MCF 10A (cell line): Measurements from ENCODE around the gene ZNF683. TPM values are rescaled to one million over a fixed set of nuclear protein-coding genes. Genes with fewer than 3 reads are reported as not detected.

Experiments
- BruUV-seq: library from RNA; stranded (reverse); fragments of 400-500 nt; replicated peaks from 2 replicates; lab custom pipeline; 2021; lab: Mats Ljungman, UMichigan
- CTCF ChIA-PET: fragments of 300-600 bp; sonication (Branson Sonifier 250); formaldehyde crosslinking; extraction: SDS; loops from one replicate; lab custom pipeline; 2021; ENCODE audit warnings: antibody characterized with exemption, inconsistent platforms; lab: Yijun Ruan, JAX
- POLR2A ChIA-PET: fragments of 300-600, 350-650 bp; sonication (Branson Sonifier 250); formaldehyde crosslinking; extraction: SDS; loops from one replicate; lab custom pipeline; 2020; ENCODE audit warnings: antibody characterized with exemption, inconsistent platforms; lab: Yijun Ruan, JAX
- DNase-seq: peaks from one replicate; pipeline ENCODE4 v3.0.0-alpha.2; 2018; ENCODE audit not compliant: unreplicated experiment
- H3K27ac Mint-ChIP-seq: one replicate; pipeline ENCODE4 v1.8.0; 2022; ENCODE audit warnings: mild to moderate bottlenecking, low read depth, mixed read lengths; ENCODE audit not compliant: unreplicated experiment
- H3K27me3 Mint-ChIP-seq: one replicate; pipeline ENCODE4 v1.8.0; 2022; ENCODE audit warnings: mixed read lengths; ENCODE audit not compliant: insufficient read depth, unreplicated experiment
- H3K36me3 Mint-ChIP-seq: one replicate; pipeline ENCODE4 v1.8.0; 2022; ENCODE audit warnings: mild to moderate bottlenecking, moderate library complexity, mixed read lengths; ENCODE audit not compliant: insufficient read depth, unreplicated experiment
- H3K4me1 Mint-ChIP-seq: one replicate; pipeline ENCODE4 v1.8.0; 2022; ENCODE audit warnings: mixed read lengths; ENCODE audit not compliant: insufficient read depth, unreplicated experiment
- H3K4me3 Mint-ChIP-seq: one replicate; pipeline ENCODE4 v1.8.0; 2022; ENCODE audit warnings: mild to moderate bottlenecking, moderate library complexity, mixed read lengths; ENCODE audit not compliant: unreplicated experiment
- H3K9me3 Mint-ChIP-seq: one replicate; pipeline ENCODE4 v1.8.0; 2022; ENCODE audit warnings: mixed read lengths; ENCODE audit not compliant: unreplicated experiment
- CTCF ChIP-seq: fragments of 200-600 bp; IDR thresholded peaks from one replicate; pipeline ENCODE4 v1.8.0; 2022; ENCODE audit warnings: antibody characterized with exemption, mild to moderate bottlenecking; ENCODE audit not compliant: unreplicated experiment
- intact Hi-C: fragments of 100-400 bp; cut with micrococcal nuclease; formaldehyde crosslinking; loops from 2 replicates; pipeline ENCODE4 v1.14.1; 2022
- total RNA-seq: library from RNA; stranded (reverse); gene quantifications from 2 replicates; pipeline ENCODE4 v1.2.3, GENCODE V29; 2022

Gene ZNF683
- total RNA-seq, 1 experiment from 2014 or later: not detected

- intact Hi-C loops: no loop called here
- no TSS peak for BruUV-seq
- Mint-ChIP-seq H3K4me1 (peaks cover 7% of the 10 kb centered on the region), H3K9me3 (no peaks in the 10 kb centered on the region), H3K4me3 (no peak overlapping the region), H3K36me3 (no peaks in the 10 kb centered on the region), H3K27ac (no peak overlapping the region), H3K27me3 (no peaks in the 10 kb centered on the region)
- CTCF ChIA-PET: no interaction called here
- POLR2A ChIA-PET: no interaction called here
- DNase-seq: no peak
- no peak for TF ChIP-seq CTCF
Measured at GRCh38 chr1:26384076-26384475, 11.5 kb upstream of the ZNF683 start.

- intact Hi-C loops: loop anchor here (1.0 kb wide), 2 partner anchors 8 to 43 kb away; no protein-coding TSS in a partner anchor
- DNase-seq: no peak
- H3K27ac Mint-ChIP-seq: no peak overlapping the region
- H3K4me3 Mint-ChIP-seq: peak overlapping the region; percentile 32
- H3K4me1 Mint-ChIP-seq: peaks cover 15% of the 10 kb centered on the region
- TF ChIP-seq CTCF: no peak
- no peaks in the 10 kb centered on the region for H3K27me3 Mint-ChIP-seq
- no TSS peak for BruUV-seq
- H3K36me3 Mint-ChIP-seq: peaks cover 6% of the 10 kb centered on the region
- CTCF ChIA-PET: interaction anchor here (0.6 to 4.7 kb wide), 11 partner anchors 12 to 1975 kb away, joined by 3 to 27 read pairs (median 4); no protein-coding TSS in a partner anchor
- H3K9me3 Mint-ChIP-seq: no peaks in the 10 kb centered on the region
- POLR2A ChIA-PET: interaction anchor here (0.6 to 2.3 kb wide), 7 partner anchors 9 to 94 kb away, joined by 3 to 24 read pairs (median 10); partner anchors contain the start of genes DHDDS and HMGN2
Measured at GRCh38 chr1:26378879-26379251, 6.3 kb upstream of the ZNF683 start.

- intact Hi-C loops: loop anchor here (1.0 kb wide), 2 partner anchors 9 to 42 kb away; no protein-coding TSS in a partner anchor
- POLR2A ChIA-PET: interaction anchor here (0.5 to 2.3 kb wide), 24 partner anchors 8 to 1692 kb away, joined by 3 to 24 read pairs (median 4); partner anchors contain the start of genes DHDDS, HMGN2, PDIK1L and SH3BGRL3
- H3K4me1 Mint-ChIP-seq: peaks cover 15% of the 10 kb centered on the region
- no peak for TF ChIP-seq CTCF
- H3K4me3 Mint-ChIP-seq: peak overlapping the region; percentile 32
- DNase-seq: peak; percentile 96
- CTCF ChIA-PET: interaction anchor here (0.6 to 4.7 kb wide), 13 partner anchors 11 to 1975 kb away, joined by 3 to 27 read pairs (median 5); no protein-coding TSS in a partner anchor
- no TSS peak for BruUV-seq
- H3K9me3 Mint-ChIP-seq: no peaks in the 10 kb centered on the region
- peak overlapping the region; percentile 33 for H3K27ac Mint-ChIP-seq
- no peaks in the 10 kb centered on the region for H3K27me3 Mint-ChIP-seq
- H3K36me3 Mint-ChIP-seq: peaks cover 6% of the 10 kb centered on the region
Measured at GRCh38 chr1:26378088-26378878, 5.7 kb upstream of the ZNF683 start.

- DNase-seq: no peak
- Mint-ChIP-seq H3K27me3 (no peaks in the 10 kb centered on the region), H3K36me3 (peaks cover 6% of the 10 kb centered on the region), H3K4me1 (peaks cover 25% of the 10 kb centered on the region), H3K4me3 (no peak overlapping the region), H3K27ac (no peak overlapping the region), H3K9me3 (no peaks in the 10 kb centered on the region)
- intact Hi-C loops: no loop called here
- no peak for TF ChIP-seq CTCF
- BruUV-seq: no TSS peak
- ChIA-PET POLR2A (no interaction called here), CTCF (interaction anchor here (0.6 to 4.7 kb wide), 4 partner anchors 12 to 170 kb away, joined by 3 to 27 read pairs (median 10); partner anchors contain the start of gene DHDDS)
Measured at GRCh38 chr1:26376050-26376449, 3.5 kb upstream of the ZNF683 start.
